Right atrium auricular region (tissue), 2 donors: ENCODE data around the gene CSTPP1. TPM values are rescaled to one million over a fixed set of nuclear protein-coding genes. Genes with fewer than 3 reads are reported as not detected.
"Not testable (repeated sequence)": the region's sequence is repeated elsewhere in the genome, so short reads cannot be mapped to it uniquely, and the experiment has no call there.

Experiments used
- DNase-seq: peaks from one replicate; pipeline ENCODE4 v3.0.0-alpha.2; 2019; ENCODE audit warnings: low spot score
- H3K27ac ChIP-seq, 2 donors: fragments of 200-600 bp; sonication (generic); 1 replicate in 1 of 2; 2 replicates in 1 of 2; pipeline ENCODE4 v1.5.1; 2016 to 2019
- H3K27me3 ChIP-seq, 2 donors: fragments of 200-600 bp; sonication (generic); one replicate each; pipeline versions ENCODE4 v1.5.1 to v1.6.0; 2017 to 2019
- H3K36me3 ChIP-seq: fragments of 200-600 bp; sonication (generic); one replicate; pipeline ENCODE4 v1.5.1; 2016
- H3K4me1 ChIP-seq, 2 donors: fragments of 200-600 bp; sonication (generic); one replicate each; pipeline versions ENCODE4 v1.5.1 to v1.6.0; 2017 to 2019
- H3K4me3 ChIP-seq, 2 donors: fragments of 200-600 bp; sonication (generic); 1 replicate in 1 of 2; 2 replicates in 1 of 2; pipeline ENCODE4 v1.5.1; 2017 to 2019; ENCODE audit warnings: mild to moderate bottlenecking in 1 of 2, moderate library complexity in 1 of 2
- H3K9me3 ChIP-seq, 2 donors: fragments of 200-600 bp; sonication (generic); one replicate each; pipeline ENCODE4 v1.5.1; 2019
- microRNA-seq, 2 donors: library from miRNA; unstranded; fragments of <30 nt; microRNA quantifications; one replicate each; pipeline ENCODE4, GENCODE V29; 2016 to 2017; ENCODE audit warnings: borderline number of aligned reads in 2 of 2, borderline replicate concordance in 1 of 2
- total RNA-seq, 2 donors: library from RNA; depleted of rRNA; stranded (reverse); fragments of >200 nt; gene quantifications; one replicate each; pipeline ENCODE4 v1.1.0, GENCODE V29; 2016
- TF ChIP-seq, protein P1 (sequence below), 2 donors: fragments of 200-600 bp; sonication (generic); IDR thresholded peaks; one replicate each; pipeline ENCODE4 v1.5.1; 2019; ENCODE audit warnings: antibody characterized with exemption in 2 of 2

Gene CSTPP1
- total RNA-seq, 2 donors from 2014 or later = 8.1 to 14.0 TPM

DNA sequence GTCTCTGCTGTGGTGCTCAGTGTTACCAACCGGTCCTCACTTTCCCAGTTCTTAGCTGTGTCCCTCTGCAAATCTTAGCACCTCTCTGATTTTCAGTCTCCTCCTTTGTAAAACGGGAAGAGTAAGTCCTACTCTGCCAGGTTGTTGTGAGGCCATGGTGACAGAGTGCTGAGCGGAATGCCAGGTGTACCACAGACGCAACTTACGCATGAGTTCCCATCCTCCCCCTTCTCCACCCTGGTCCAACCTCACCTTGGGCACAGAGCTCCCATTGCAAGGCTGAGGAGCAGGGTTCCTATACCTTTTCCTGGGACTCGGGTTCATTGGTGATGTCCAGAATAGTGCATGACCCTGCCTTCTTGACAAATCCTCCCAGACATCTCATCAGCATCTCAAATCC is 270.9 kb downstream of the CSTPP1 start:
- TF ChIP-seq, protein P1, sequence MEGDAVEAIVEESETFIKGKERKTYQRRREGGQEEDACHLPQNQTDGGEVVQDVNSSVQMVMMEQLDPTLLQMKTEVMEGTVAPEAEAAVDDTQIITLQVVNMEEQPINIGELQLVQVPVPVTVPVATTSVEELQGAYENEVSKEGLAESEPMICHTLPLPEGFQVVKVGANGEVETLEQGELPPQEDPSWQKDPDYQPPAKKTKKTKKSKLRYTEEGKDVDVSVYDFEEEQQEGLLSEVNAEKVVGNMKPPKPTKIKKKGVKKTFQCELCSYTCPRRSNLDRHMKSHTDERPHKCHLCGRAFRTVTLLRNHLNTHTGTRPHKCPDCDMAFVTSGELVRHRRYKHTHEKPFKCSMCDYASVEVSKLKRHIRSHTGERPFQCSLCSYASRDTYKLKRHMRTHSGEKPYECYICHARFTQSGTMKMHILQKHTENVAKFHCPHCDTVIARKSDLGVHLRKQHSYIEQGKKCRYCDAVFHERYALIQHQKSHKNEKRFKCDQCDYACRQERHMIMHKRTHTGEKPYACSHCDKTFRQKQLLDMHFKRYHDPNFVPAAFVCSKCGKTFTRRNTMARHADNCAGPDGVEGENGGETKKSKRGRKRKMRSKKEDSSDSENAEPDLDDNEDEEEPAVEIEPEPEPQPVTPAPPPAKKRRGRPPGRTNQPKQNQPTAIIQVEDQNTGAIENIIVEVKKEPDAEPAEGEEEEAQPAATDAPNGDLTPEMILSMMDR (IDR thresholded peaks at IDR 0.05) = no peak
- no peak overlapping the region for H3K4me3 ChIP-seq
- no peaks in the 10 kb centered on the region for H3K36me3 ChIP-seq
- H3K27me3 ChIP-seq = no peaks in the 10 kb centered on the region
- H3K27ac ChIP-seq = no peak overlapping the region
- no peak for DNase-seq
- H3K9me3 ChIP-seq = no peaks in the 10 kb centered on the region
- no peaks in the 10 kb centered on the region for H3K4me1 ChIP-seq

GRCh38 chr11:47208008-47208552 is 271.5 kb downstream of the CSTPP1 start:
- not testable (repeated sequence) for H3K4me1 ChIP-seq, H3K27me3 ChIP-seq, H3K27ac ChIP-seq, H3K36me3 ChIP-seq, H3K9me3 ChIP-seq, DNase-seq, H3K4me3 ChIP-seq

DNA sequence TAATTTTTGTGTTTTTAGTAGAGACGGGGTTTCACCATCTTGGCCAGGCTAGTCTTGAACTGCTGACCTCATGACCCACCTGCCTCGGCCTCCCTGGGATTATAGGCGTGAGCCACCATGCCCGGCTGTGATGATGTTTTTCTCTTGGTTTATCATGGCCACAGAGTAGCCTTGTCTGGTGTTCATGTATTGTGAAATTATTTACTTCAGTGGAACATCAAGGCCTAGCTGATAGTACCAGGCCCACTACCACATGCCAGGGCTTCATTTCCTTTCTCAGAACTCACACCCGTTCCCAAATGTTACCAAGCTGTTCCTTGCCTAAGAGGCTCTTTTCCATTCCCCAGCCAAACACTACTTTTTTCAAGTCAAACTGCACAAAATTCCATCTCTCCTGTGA is 272.1 kb downstream of the CSTPP1 start:
- no peak overlapping the region for H3K4me3 ChIP-seq
- no peak overlapping the region for H3K27ac ChIP-seq
- DNase-seq = no peak
- H3K9me3 ChIP-seq = no peaks in the 10 kb centered on the region
- H3K27me3 ChIP-seq = no peaks in the 10 kb centered on the region
- H3K4me1 ChIP-seq = no peaks in the 10 kb centered on the region
- H3K36me3 ChIP-seq = no peaks in the 10 kb centered on the region
- TF ChIP-seq, protein P1 (IDR thresholded peaks at IDR 0.05) = no peak

Small RNA genes lying within 50 kb of the gene (microRNA-seq; reads per million reads assigned to microRNA genes)
- 0 to 0.71 reads per million in 2 donors for gene MIR6745

Other genes with a start within 250 kb of the CSTPP1 start
- gene ARHGAP1, start 236.1 kb upstream of the CSTPP1 start, total RNA-seq = 100 to 1,000 TPM in 1 of 2 donors, 10 to 100 TPM in 1; 88.1 to 117 TPM
- gene ZNF408, start 235.7 kb upstream of the CSTPP1 start, total RNA-seq = 1 to 10 TPM; 6.0 to 9.6 TPM
- not detected for gene F2, start 217.5 kb upstream of the CSTPP1 start, total RNA-seq
- gene CKAP5, start 90.5 kb upstream of the CSTPP1 start, total RNA-seq = 10 to 100 TPM; 30.9 to 43.2 TPM
- gene LRP4, start 18.2 kb upstream of the CSTPP1 start, total RNA-seq = 10 to 100 TPM; 22.5 to 29.6 TPM
- gene ARFGAP2, start 240.1 kb downstream of the CSTPP1 start, total RNA-seq = 10 to 100 TPM; 75.1 to 78.0 TPM
- 100 to 1,000 TPM; 107 to 186 TPM for gene PACSIN3, start 249.7 kb downstream of the CSTPP1 start, total RNA-seq